Fibroblast of skin of right quadriceps (primary cell): ENCODE measurements around the gene CROCC2.

Source experiments
- DNase-seq: peaks from one replicate; pipeline ENCODE4 v3.0.0-alpha.2; 2013

The CROCC2 gene

DNA sequence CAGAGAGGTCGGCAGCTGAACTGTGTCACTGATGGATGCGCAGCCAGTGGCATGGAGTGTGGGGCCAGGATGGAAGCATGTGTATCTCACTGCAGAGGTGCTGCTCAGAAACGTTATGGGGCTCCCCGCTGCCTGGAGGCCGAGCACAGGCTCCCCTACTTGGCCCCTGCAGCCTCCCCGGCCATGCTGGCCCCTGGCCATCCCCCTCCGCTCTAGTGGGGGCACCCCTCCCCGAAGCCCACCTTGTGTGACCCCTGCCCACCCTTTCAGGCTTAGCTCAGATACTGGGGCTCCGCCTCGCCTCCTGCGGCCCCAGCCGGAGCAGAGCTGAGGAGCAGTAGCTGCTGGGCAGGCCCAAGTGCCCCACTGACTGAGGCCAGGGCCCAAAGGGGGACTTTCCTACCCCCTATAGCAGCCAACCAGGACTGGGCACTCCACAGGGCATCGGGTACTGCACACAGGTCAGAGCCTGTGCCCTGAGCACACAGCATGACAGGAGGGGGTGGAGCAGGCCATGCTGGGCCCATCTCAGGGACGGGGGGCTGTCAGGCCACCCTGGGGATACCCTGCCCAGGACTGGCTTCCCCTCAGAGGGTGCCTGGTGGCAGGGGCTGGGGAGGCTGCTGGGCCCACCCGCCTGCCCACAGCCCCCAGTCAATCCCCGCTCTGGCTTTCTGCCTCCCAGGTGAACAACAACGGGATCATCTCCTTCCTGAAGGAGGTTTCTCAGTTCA lies 123.6 kb downstream of the CROCC2 start:
- DNase-seq: no peak

DNA sequence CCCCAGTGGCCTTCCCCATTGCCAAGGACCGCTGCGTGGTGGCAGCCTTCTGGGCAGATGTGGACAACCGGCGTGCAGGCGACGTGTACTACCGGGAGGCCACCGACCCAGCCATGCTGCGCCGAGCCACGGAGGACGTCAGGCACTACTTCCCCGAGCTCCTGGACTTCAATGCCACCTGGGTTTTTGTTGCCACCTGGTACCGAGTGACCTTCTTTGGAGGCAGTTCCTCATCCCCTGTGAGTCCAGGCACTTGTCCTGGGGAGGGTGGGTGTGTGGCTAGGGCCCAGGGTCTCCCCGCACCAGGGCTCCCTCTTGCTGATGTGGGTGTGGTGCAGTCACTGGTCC lies 124.2 kb downstream of the CROCC2 start:
- DNase-seq: no peak

- no peak for DNase-seq
Measured at GRCh38 chr2:241030883-241031282, 124.7 kb downstream of the CROCC2 start.

DNA sequence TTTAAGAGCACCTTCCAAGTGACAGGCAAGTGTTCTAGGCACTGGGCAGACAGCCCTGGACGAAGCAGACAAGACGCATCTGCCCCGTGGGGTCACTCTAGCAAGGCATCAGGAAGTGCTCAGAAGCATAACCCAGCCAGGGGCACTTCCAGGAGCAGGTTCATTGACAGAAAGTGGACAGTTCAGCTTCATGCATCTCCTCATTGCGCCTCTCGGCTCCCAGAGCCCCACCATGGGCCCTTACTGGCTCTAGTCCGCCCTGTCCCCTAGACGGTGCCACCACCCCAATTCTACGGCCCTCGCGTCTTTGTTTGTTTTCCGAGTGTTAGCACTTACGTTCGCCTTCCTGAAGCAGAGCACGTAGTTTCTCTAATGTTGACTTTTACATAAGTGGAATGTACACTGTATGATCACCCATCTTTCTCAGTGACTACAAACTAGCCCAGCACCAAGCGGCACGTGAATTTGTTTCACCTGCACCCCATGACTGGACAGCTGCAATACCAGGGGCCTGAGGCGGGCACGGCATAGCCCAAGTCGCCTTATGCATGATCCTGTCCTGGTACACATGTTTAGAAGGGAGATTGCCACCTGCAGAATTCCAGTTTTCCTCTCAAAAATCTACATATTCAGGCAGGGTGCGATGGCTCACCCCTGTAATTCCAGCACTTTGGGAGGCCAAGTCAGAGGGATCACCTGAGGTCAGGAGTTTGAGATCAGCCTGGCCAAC lies 125.5 kb downstream of the CROCC2 start:
- no peak for DNase-seq

DNA sequence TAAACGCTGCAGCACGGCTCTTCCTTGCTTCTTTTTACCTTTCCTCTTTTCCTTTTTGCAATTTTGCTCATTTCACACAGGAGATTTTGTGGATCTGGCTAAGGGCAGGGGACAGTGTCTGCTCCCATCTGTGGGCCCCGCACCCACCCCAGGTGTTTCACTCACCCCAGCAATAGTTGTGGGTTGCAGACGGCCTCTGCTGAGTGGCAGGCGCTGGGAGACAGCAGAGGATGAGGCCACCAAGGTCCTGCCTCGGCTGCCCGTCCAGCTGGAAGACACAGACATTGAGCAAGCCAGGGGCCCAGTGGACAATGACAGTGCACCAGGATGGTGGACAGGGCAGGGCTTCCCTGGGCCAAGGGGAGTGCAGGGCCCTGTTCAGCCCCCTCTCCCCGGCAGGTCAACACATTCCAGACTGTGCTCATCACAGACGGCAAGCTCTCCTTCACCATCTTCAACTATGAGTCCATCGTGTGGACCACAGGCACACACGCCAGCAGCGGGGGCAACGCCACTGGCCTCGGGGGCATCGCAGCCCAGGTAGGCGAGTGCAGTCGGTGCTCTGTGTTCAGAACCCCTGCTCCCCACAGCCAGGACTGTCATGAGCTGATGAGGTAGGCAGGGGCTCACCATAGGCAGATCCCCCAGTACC lies 127.3 kb downstream of the CROCC2 start:
- no peak for DNase-seq

- DNase-seq: no peak
Measured at GRCh38 chr2:241033994-241034393, 127.9 kb downstream of the CROCC2 start.

DNA sequence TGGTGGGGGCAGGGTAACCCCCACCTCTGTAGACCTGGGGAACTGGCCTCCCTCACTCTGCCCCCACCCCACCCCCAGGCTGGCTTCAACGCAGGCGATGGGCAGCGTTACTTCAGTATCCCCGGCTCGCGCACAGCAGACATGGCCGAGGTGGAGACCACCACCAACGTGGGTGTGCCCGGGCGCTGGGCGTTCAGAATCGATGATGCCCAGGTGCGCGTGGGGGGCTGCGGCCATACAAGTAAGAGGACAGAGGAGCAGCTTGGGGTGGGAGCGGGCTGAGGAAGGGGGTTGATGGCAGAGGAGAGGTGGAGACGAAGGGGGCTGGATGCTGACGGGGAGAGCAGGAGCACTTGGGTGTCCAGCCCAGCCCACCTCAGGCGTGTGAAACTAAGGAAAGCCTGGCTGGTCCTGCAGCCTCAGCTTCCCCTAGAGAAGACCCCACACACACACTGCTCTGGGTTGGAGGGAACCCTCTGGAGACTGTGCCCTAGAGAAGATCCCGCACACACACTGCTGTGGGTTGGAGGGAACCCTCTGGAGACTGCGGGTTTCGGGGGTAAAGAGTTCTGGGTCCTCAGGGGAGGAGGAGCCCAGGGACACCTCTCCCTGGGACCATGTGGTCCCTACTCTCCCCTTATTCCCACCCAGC lies 128.5 kb downstream of the CROCC2 start:
- no peak for DNase-seq

DNA sequence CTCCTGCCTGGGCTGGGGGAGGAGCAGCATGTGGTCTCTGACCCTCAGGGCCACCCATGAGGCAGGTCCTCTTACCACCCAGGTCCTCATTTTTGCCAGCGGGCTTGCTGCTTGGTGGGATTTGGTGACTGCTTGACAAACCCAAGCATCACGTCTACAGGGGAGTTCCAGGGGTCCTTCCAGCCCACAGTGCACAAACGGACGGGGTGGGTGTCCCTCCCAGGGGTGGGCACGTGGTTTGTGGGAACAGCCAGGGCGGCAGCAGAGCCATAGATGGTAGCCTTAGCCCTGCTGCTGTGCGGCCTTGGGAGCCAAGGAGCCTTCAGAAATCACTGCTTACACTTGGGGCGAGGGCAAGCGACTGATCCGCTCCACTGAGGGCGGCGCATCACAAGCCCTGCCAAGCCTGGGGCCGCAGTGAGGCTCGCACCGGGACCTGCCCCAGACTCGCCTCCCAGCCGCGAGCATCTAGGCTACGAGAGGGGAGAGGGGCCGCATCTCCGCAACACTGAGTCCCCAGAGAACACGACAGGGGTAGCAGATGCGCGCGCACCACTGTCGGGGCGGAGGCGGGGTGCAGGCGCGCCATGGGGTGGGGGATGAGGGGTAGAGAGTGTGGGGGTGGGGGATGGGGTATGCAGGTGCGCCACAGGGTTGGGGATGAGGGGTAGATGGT lies 129.1 kb downstream of the CROCC2 start:
- DNase-seq: no peak

DNA sequence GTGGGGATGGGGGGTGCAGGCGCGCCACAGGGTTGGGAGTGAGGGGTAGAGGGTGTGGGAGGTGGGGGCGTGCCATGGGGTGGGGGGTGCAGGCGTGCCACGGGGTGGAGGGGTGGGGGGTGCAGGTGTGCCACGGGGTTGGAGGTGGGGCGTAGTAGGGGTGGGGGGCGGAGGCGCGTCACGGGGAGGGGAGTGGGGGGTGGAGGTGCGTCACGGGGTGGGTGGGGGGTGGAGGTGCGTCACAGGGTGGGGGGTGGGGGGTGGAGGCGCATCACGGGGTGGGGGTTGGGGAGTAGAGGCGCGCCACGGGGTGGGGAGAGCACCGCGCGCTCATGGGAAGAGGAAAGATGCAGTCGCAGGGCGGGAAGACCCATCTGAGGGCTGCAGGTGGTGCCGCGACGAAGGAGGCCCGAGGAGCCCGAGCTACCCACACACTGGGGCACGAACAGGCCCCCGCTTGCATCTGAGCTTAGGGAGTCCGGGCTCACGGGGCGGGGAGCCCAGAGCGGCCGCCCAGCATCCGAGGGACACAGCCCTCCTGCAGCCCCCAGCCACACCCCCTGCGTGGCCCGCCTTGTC lies 129.8 kb downstream of the CROCC2 start:
- no peak for DNase-seq

DNA sequence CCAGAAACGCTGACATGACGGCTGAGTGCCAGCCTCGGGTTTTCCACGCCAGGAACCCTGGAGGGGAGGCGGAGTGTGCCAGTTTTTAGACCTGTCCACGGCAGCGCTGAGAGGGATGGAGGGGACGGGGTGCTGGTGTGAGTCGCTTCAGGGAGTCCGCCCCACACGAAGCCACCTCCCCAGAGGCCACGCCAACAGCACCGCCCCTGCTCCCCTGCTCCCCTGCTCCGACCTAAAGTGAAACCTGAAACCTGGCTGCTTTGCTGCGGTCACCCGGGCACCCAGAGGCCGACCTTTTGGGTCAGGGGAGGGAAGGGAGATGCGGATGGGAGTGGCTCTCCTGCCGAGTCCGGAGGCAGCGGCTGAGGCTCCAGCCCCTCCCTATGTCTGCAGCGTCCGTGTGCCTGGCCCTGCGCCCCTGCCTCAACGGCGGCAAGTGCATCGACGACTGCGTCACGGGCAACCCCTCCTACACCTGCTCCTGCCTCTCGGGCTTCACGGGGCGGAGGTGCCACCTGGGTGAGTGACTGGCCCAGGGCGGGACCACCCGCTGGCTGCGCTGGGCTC lies 130.3 kb downstream of the CROCC2 start:
- no peak for DNase-seq

DNA sequence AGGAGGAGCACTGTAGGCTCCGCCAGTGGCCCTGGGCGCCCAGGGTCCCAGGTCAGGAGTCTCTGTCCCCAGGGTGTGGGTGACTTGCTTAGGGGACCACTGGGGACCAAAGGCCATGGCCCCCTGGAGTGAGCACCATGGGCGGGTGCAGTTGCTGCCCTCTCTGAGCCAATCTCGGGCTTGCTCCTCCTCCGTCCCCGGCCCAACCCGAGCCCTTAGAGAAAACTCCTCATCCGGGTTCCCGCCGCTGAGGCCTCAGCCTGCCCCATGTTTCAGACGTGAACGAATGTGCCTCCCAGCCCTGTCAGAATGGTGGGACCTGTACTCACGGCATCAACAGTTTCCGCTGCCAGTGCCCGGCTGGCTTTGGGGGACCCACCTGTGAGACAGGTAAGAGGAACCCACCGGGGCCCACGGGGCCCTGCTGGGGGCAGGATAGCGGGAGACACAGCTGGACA lies 130.9 kb downstream of the CROCC2 start:
- no peak for DNase-seq

DNA sequence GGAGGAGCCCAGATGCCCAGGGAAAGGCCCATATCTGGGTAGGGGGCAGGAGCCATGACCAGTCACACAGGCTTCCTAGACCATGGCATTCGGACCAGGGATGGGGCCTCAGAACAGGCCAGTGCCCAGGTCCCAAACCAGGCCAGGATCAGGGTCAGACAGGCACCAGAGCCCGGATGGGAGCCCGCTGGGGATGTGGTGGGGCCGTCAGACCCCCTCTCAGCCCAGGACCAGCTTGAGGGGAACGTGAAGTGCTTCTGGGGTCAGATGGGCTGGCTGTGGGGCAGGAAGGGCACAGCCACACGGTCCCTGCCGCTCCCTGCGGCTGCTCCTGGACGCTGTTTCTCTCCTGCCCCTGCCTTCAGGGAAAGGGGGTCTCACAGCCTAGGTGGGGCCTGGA lies 131.4 kb downstream of the CROCC2 start:
- no peak for DNase-seq

DNA sequence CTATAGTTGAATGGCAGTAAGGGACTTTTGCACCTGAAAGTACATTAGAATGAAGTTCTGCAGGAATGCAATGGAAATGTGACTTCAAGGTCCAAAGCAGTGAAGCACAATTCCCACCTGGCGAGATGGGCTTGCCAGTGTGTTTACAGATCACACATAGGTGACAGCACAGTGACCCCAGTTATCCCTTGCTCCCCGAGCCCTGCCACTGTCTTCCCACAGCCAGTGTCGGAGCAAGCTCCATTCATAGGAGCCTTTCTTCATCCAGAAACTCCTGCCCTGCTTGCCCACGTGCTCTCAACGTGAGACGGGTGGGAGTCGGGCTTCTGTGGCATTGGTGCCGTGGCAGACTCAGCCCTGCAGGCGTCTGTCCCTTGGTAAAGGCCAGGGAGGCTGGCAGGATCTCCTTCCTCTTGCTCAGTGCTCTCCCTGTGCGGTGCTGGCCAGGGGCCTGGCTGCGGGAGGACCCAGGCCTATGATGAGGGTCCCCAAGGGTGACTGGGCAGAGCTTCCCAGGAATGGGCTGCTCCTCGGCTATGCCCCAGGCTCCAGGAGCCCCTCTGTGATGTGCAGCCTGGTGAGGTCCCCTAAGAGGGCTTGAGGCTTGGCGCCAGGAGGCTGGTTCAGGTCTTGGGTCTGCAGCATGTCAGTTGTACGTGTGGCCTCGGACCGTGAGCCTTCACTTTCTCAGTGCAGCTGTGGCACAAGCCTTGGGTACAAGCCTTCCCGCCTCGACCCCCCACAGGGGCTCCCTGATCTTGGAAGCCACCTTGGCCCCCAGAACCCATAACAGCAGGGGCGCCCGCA lies 132.4 kb downstream of the CROCC2 start:
- no peak for DNase-seq

DNA sequence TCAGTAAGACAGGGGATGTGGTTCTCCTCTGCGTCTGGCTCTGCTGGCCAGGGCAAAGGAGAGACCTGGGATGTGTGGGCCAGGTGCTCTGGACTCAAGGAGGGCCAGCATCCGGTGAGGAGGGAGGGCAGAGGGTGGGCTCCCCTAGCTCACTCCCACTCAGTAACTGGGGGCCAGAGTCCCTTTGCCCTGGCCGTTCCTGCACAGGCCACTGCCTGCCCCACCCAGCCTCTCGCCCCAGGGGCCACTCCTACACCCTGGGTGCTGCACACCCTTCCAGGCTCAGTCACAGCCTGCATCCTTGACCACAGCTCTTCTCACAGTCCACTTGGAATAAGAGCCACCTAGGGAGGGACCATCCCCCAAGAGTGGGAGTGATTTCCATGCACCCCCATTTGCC lies 133.3 kb downstream of the CROCC2 start:
- no peak for DNase-seq

GRCh38 chr2:241040081-241040803 lies 134.1 kb downstream of the CROCC2 start:
- DNase-seq: no peak

DNA sequence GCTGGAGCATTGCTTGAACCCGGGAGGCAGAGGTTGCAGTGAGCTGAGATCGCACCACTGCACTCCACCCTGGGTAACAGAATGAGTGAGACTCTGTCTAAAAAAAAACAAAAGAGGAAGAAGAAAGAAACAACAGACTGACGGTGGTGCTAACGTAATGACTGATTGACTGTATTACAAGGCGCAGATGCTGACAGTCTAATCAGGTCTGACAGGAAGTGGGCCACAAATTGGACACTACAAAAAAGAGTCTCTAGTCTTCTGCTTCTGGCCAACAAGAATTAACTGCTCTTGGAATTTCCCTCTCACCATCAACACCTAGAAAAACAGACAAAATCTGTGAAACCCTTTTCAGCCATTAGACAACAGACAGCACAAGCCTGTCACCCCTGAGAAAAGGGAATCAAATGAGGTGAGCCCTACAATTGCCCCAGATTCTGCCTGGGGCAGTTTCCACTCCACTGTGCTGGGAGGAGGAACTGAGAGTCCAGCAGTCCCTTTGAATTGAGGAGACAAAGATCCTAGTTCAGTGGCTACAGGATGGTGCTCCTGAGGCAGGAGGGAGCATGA lies 135.5 kb downstream of the CROCC2 start:
- DNase-seq: no peak
